Nephron progenitor cell (in vitro differentiated cells): ENCODE results near the gene ZNF835.

ENCODE experiments used
- DNase-seq: peaks from one replicate; pipeline ENCODE4 v3.0.0; 2021
- H3K27ac Mint-ChIP-seq: 2 replicates; pipeline ENCODE4 v1.8.0; 2021; ENCODE audit warnings: mild to moderate bottlenecking, moderate library complexity, mixed read lengths
- H3K27me3 Mint-ChIP-seq: 2 replicates; pipeline ENCODE4 v1.8.0; 2021; ENCODE audit warnings: mild to moderate bottlenecking, low read depth, mixed read lengths; ENCODE audit not compliant: poor library complexity
- H3K36me3 Mint-ChIP-seq: 2 replicates; pipeline ENCODE4 v1.8.0; 2021; ENCODE audit warnings: low read depth, mixed read lengths
- H3K4me1 Mint-ChIP-seq: 2 replicates; pipeline ENCODE4 v1.8.0; 2021; ENCODE audit warnings: mixed read lengths
- H3K4me3 Mint-ChIP-seq: 2 replicates; pipeline ENCODE4 v1.8.0; 2021; ENCODE audit warnings: mild to moderate bottlenecking, moderate library complexity, mixed read lengths
- H3K9me3 Mint-ChIP-seq: 2 replicates; pipeline ENCODE4 v1.8.0; 2021; ENCODE audit warnings: mild to moderate bottlenecking, moderate library complexity, mixed read lengths
- TF ChIP-seq, protein P1 (sequence below): fragments of 200-600 bp; sonication (generic); IDR thresholded peaks from 2 replicates; pipeline ENCODE4 v1.5.0; 2021; ENCODE audit warnings: antibody characterized with exemption

The ZNF835 gene

DNA sequence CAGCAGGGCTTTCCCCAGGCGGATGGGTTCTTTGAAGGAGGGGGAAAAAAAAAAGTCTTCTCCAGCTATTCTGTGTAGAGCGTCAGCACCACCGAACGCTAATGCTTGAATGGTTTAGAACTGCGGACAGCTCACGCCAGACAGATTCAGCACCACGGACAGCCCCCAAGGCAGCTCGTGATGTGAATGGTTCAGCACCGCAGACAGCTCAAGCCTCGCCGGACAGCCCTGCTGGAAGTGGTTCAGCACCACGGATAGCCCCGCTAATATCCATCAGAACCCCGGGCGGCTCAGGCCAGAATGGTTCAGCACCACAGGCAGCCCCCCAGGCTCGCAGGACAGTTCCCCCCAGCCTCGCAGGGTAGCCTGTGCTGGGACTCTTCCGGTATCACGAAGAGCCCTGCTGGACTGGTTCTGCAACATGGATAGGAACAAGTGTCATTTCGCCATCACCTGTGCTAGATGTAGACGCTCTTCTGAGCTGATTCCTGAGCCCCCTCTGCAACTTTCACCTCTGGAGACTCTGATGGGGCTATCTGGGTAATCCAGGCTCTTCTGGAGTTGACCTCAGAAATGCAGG is 33.5 kb downstream of the ZNF835 start:
- peaks cover 19% of the 10 kb centered on the region for H3K36me3 Mint-ChIP-seq
- H3K27ac Mint-ChIP-seq = no peak overlapping the region
- H3K4me3 Mint-ChIP-seq = no peak overlapping the region
- no peaks in the 10 kb centered on the region for H3K4me1 Mint-ChIP-seq
- peaks cover 87% of the 10 kb centered on the region for H3K9me3 Mint-ChIP-seq
- DNase-seq = peak; percentile 93
- TF ChIP-seq, protein P1, sequence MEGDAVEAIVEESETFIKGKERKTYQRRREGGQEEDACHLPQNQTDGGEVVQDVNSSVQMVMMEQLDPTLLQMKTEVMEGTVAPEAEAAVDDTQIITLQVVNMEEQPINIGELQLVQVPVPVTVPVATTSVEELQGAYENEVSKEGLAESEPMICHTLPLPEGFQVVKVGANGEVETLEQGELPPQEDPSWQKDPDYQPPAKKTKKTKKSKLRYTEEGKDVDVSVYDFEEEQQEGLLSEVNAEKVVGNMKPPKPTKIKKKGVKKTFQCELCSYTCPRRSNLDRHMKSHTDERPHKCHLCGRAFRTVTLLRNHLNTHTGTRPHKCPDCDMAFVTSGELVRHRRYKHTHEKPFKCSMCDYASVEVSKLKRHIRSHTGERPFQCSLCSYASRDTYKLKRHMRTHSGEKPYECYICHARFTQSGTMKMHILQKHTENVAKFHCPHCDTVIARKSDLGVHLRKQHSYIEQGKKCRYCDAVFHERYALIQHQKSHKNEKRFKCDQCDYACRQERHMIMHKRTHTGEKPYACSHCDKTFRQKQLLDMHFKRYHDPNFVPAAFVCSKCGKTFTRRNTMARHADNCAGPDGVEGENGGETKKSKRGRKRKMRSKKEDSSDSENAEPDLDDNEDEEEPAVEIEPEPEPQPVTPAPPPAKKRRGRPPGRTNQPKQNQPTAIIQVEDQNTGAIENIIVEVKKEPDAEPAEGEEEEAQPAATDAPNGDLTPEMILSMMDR = no peak
- H3K27me3 Mint-ChIP-seq = peaks cover 7% of the 10 kb centered on the region

DNA sequence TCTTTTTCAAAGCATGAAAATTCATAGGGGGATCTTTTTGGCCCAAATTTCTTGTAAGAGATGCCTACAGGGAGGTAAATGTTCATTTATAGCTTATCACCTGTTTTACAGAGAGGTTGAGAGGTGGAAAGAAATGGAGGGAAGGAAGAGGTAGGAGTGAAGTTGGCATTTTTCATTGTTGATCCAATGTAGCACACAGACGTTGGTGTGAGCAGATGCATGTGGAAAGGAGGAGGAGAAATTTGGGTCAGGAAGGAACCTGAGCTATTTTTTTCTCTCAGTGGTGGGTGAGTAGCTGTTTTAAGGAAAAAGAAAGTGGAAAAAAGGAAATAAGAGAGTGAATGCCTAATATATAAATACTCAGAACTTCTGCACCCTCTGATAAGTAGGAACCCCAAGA is 38.5 kb downstream of the ZNF835 start:
- peaks cover 8% of the 10 kb centered on the region for H3K27me3 Mint-ChIP-seq
- peaks cover 93% of the 10 kb centered on the region for H3K9me3 Mint-ChIP-seq
- DNase-seq = no peak
- TF ChIP-seq, protein P1 = no peak
- H3K4me1 Mint-ChIP-seq = no peaks in the 10 kb centered on the region
- H3K36me3 Mint-ChIP-seq = peaks cover 19% of the 10 kb centered on the region
- no peak overlapping the region for H3K4me3 Mint-ChIP-seq
- no peak overlapping the region for H3K27ac Mint-ChIP-seq

DNA sequence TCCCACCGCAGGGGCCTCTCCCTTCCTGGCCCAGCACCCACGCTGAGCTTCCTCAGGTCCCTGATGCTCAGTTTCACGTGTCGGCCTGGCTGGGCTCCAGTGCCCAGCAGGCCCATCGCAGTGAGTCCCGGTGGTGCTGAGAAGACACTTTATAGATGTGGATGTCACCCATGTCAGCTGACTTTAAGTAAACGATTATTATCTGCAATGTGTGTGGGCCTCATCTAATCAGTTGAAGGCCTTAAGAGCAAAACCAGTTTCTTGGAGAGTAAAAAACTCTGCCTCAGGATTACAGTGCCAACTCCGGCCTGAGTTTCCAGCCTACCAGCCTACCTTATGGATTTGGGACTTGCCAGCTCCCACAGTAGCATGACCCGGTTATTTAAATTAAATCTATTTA is 45.8 kb downstream of the ZNF835 start:
- peaks cover 75% of the 10 kb centered on the region for H3K36me3 Mint-ChIP-seq
- no peak for DNase-seq
- H3K27me3 Mint-ChIP-seq = peaks cover 4% of the 10 kb centered on the region
- TF ChIP-seq, protein P1 = no peak
- no peak overlapping the region for H3K27ac Mint-ChIP-seq
- no peaks in the 10 kb centered on the region for H3K4me1 Mint-ChIP-seq
- H3K9me3 Mint-ChIP-seq = peaks cover 100% of the 10 kb centered on the region
- no peak overlapping the region for H3K4me3 Mint-ChIP-seq

DNA sequence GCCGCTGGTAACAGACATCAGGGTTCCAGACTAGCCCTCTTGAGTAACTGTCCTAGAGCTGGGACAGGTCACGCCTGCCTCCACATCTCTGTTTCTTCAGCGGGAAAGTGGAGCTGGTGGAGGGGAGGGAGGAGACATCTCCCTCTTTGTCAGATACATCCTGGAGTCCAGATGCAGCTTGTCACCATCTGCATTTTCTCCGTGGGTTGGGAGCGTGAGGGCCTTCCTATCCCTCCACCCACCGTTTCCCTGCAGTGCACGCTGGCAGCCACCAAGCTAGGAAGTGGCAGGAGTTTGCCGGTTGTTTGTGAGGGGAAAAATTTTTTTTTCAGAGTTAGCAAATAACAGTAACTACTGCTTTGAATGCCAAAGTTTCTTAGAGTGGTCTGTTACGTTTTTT is 48.6 kb downstream of the ZNF835 start:
- Mint-ChIP-seq H3K4me1 (no peaks in the 10 kb centered on the region), H3K9me3 (peaks cover 97% of the 10 kb centered on the region), H3K36me3 (peaks cover 96% of the 10 kb centered on the region), H3K27me3 (no peaks in the 10 kb centered on the region), H3K27ac (no peak overlapping the region), H3K4me3 (no peak overlapping the region)
- TF ChIP-seq, protein P1 = no peak
- DNase-seq = no peak

DNA sequence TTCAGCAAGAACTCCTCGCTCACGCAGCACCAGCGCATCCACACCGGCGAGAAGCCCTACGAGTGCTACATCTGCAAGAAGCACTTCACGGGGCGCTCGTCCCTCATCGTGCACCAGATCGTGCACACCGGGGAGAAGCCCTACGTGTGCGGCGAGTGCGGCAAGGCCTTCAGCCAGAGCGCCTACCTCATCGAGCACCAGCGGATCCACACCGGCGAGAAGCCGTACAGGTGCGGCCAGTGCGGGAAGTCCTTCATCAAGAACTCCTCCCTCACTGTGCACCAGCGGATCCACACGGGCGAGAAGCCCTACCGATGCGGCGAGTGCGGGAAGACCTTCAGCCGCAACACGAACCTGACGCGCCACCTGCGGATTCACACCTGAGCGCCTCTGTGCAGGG is 49.2 kb downstream of the ZNF835 start:
- Mint-ChIP-seq H3K27me3 (peaks cover 3% of the 10 kb centered on the region), H3K9me3 (peaks cover 97% of the 10 kb centered on the region), H3K27ac (no peak overlapping the region), H3K4me3 (no peak overlapping the region), H3K4me1 (no peaks in the 10 kb centered on the region), H3K36me3 (peaks cover 96% of the 10 kb centered on the region)
- DNase-seq = no peak
- TF ChIP-seq, protein P1 = no peak

DNA sequence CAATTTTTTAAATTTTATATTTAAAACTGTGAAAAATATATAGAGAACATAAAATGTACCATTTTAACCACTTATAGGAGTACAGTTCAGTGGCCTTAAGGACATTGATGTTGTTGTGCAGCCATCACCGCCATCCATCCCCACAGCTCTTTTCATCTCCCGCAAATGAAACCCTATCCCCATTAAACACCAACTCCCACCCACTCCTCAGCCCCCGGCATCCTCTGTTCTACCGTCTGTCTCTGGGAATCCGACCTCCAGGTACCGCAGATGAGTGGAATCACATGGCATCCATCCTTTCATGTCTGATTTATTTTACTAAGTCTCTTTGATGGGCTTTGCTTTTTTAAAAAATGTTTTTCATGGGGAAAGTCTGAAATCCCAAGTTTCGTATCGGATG is 52.4 kb downstream of the ZNF835 start:
- Mint-ChIP-seq H3K9me3 (peaks cover 97% of the 10 kb centered on the region), H3K36me3 (peaks cover 99% of the 10 kb centered on the region), H3K27me3 (peaks cover 3% of the 10 kb centered on the region), H3K27ac (no peak overlapping the region), H3K4me1 (no peaks in the 10 kb centered on the region), H3K4me3 (no peak overlapping the region)
- TF ChIP-seq, protein P1 = no peak
- DNase-seq = no peak
